HepG2 (cell line): ENCODE data around the gene TBC1D22A. TPM values are rescaled to one million over a fixed set of nuclear protein-coding genes. Genes with fewer than 3 reads are reported as not detected.
A peak's percentile ranks its signal among the peaks of the same experiment; 100 is the strongest.

Experiments
- ATAC-seq: fragments of 200-7000 bp; cut with Tn5 transposase; 3 replicates; pipeline ENCODE4 v1.9.1; 2020; ENCODE audit warnings: mild to moderate bottlenecking, moderate library complexity
- BruUV-seq: library from RNA; stranded (reverse); fragments of 400-500 nt; replicated peaks from 2 replicates; lab custom pipeline; 2021; lab: Mats Ljungman, UMichigan
- CTCF ChIA-PET: fragments of 300-600 bp; formaldehyde crosslinking; extraction: SDS; loops from one replicate; lab custom pipeline; 2021; ENCODE audit warnings: low total read pairs, inconsistent platforms, low intra/inter-chr PET ratio; lab: Yijun Ruan, JAX
- POLR2A ChIA-PET: fragments of 350-600 bp; sonication (Branson Sonifier 250); formaldehyde crosslinking; loops from one replicate; lab custom pipeline; 2020; ENCODE audit warnings: antibody characterized with exemption, inconsistent platforms; lab: Yijun Ruan, JAX
- DNase-seq: peaks from one replicate; pipeline ENCODE4 v3.0.0-alpha.2; 2015; ENCODE audit warnings: low spot score
- FAIRE-seq: peaks from 3 replicates; lab custom pipeline; 2011; peaks lifted over from hg19 to GRCh38; lab: Jason Lieb, UNC
- H2AFZ ChIP-seq: one replicate; pipeline ENCODE4 v1.6.1; 2011; ENCODE audit warnings: low read length, inconsistent platforms
- H3K27ac ChIP-seq: fragments of 300-600 bp; 3 replicates; pipeline ENCODE4 v1.8.0; 2011; ENCODE audit warnings: mixed run types, mild to moderate bottlenecking, mixed read lengths, low read length, inconsistent platforms; ENCODE audit not compliant: insufficient read depth; ENCODE audit errors: extremely low read length
- H3K27me3 ChIP-seq, 2 experiments: fragments of 200-600 bp in 1 of 2; 2 replicates in 1 of 2; 3 replicates in 1 of 2; pipeline versions ENCODE4 v1.6.0 to v1.8.0; 2011; ENCODE audit warnings: low read length in 2 of 2, mild to moderate bottlenecking in 2 of 2, moderate library complexity in 2 of 2, inconsistent platforms in 1 of 2; ENCODE audit not compliant: insufficient read depth in 2 of 2, control insufficient read depth in 1 of 2
- H3K36me3 ChIP-seq, 2 experiments: fragments of 200-600 bp in 1 of 2; replicated peaks in 1 of 2; 2 replicates in 1 of 2; 3 replicates in 1 of 2; pipeline versions ENCODE4 v1.5.1 to v1.8.0; 2011; ENCODE audit warnings: low read length in 2 of 2, inconsistent platforms in 1 of 2; ENCODE audit not compliant: insufficient read depth in 2 of 2, control insufficient read depth in 1 of 2
- H3K4me1 ChIP-seq: 2 replicates; pipeline ENCODE4 v1.5.1; 2012; ENCODE audit warnings: low read length, inconsistent platforms; ENCODE audit not compliant: insufficient read depth
- H3K4me2 ChIP-seq: 2 replicates; pipeline ENCODE4 v1.6.0; 2011; ENCODE audit warnings: low read depth, low read length, inconsistent platforms
- H3K4me3 ChIP-seq, 3 experiments: fragments of 200-600 bp in 1 of 3; sonication (generic), shearing (Covaris generic) in 1 of 3; replicated peaks in 1 of 3; 2 replicates each; pipeline ENCODE4 v1.5.1; 2011 to 2016; ENCODE audit warnings: low read length in 3 of 3, inconsistent platforms in 2 of 3, low read depth in 2 of 3, mild to moderate bottlenecking in 2 of 3, control low read depth in 1 of 3, mixed read lengths in 1 of 3; ENCODE audit not compliant: insufficient read depth in 1 of 3
- H3K79me2 ChIP-seq: one replicate; pipeline ENCODE4 v1.6.1; 2011; ENCODE audit warnings: low read length, inconsistent platforms; ENCODE audit not compliant: insufficient read depth
- H3K9ac ChIP-seq: 2 replicates; pipeline ENCODE4 v1.6.0; 2011; ENCODE audit warnings: mild to moderate bottlenecking, low read depth, low read length, inconsistent platforms; ENCODE audit not compliant: insufficient read depth
- H3K9me3 ChIP-seq: 2 replicates; pipeline ENCODE4 v1.5.1; 2012; ENCODE audit warnings: mild to moderate bottlenecking, low read length
- H4K20me1 ChIP-seq: 2 replicates; pipeline ENCODE4 v1.6.0; 2011; ENCODE audit warnings: inconsistent platforms, mild to moderate bottlenecking, low read length, moderate library complexity; ENCODE audit not compliant: insufficient read depth
- BCL6 ChIP-seq: IDR thresholded peaks from 2 replicates; pipeline ENCODE4 v1.6.1; 2016; ENCODE audit warnings: missing genetic modification reagents, missing compliant biosample characterization
- BORCS8-MEF2B ChIP-seq: sonication (generic); formaldehyde crosslinking; IDR thresholded peaks from 2 replicates; pipeline ENCODE4 v1.8.0; 2022; ENCODE audit warnings: mild to moderate bottlenecking, missing genetic modification reagents
- ELF1 ChIP-seq: sonication (generic); formaldehyde crosslinking; IDR thresholded peaks from 2 replicates; pipeline ENCODE4 v1.4.0; 2020; ENCODE audit warnings: missing genetic modification reagents
- ETV5 ChIP-seq: IDR thresholded peaks from 2 replicates; pipeline ENCODE4 v1.6.1; 2018; ENCODE audit warnings: missing biosample characterization, missing genetic modification reagents, inconsistent platforms, borderline replicate concordance
- FOXA3 ChIP-seq: IDR thresholded peaks from 2 replicates; pipeline ENCODE4 v1.6.1; 2016; ENCODE audit warnings: missing genetic modification reagents, missing compliant biosample characterization
- GABPA ChIP-seq, 2 experiments: IDR thresholded peaks; 2 replicates each; pipeline ENCODE4 v1.6.1; 2011 to 2016; ENCODE audit warnings: low read depth in 2 of 2, low read length in 1 of 2, missing biosample characterization in 1 of 2, missing genetic modification characterization in 1 of 2
- KLF12 ChIP-seq: sonication (generic); formaldehyde crosslinking; IDR thresholded peaks from 2 replicates; pipeline ENCODE4 v1.4.0; 2020; ENCODE audit warnings: missing genetic modification reagents, borderline replicate concordance
- MBNL3 ChIP-seq: fragments of 250-450 bp; sonication (Bioruptor Pico); conservative IDR thresholded peaks from 2 replicates; pipeline ENCODE4 v1.8.0; 2022; ENCODE audit warnings: mild to moderate bottlenecking, inconsistent platforms
- MEIS1 ChIP-seq: sonication (generic); formaldehyde crosslinking; IDR thresholded peaks from 2 replicates; pipeline ENCODE4 v1.9.0; 2021; ENCODE audit warnings: mild to moderate bottlenecking, missing genetic modification reagents, moderate library complexity, borderline replicate concordance
- RAD21 ChIP-seq: fragments of 450-650 bp; formaldehyde crosslinking; IDR thresholded peaks from 2 replicates; pipeline ENCODE4 v1.5.0; 2020; ENCODE audit warnings: mild to moderate bottlenecking
- SMAD3 ChIP-seq: sonication (generic); formaldehyde crosslinking; IDR thresholded peaks from 2 replicates; pipeline ENCODE4 v1.4.0; 2020; ENCODE audit warnings: missing genetic modification reagents
- SSRP1 ChIP-seq: IDR thresholded peaks from 2 replicates; pipeline ENCODE4 v1.6.1; 2016; ENCODE audit warnings: control low read depth
- TBX2 ChIP-seq: sonication (generic); formaldehyde crosslinking; IDR thresholded peaks from 2 replicates; pipeline ENCODE4 v1.5.0; 2020; ENCODE audit warnings: missing genetic modification reagents, mild to moderate bottlenecking, borderline replicate concordance
- ZFP36 ChIP-seq: fragments of 150-350 bp; IDR thresholded peaks from 2 replicates; pipeline ENCODE4 v1.6.1; 2018; ENCODE audit warnings: borderline replicate concordance, low read length, low read depth; ENCODE audit not compliant: partially characterized antibody
- ZFX ChIP-seq: sonication (generic); formaldehyde crosslinking; IDR thresholded peaks from 2 replicates; pipeline ENCODE4 v1.4.0; 2020; ENCODE audit warnings: mild to moderate bottlenecking, low read depth, missing genetic modification reagents, moderate library complexity
- ZNF205 ChIP-seq: IDR thresholded peaks from 2 replicates; pipeline ENCODE4 v1.6.1; 2018; ENCODE audit warnings: missing biosample characterization, missing genetic modification reagents
- ZNF264 ChIP-seq: sonication (generic); formaldehyde crosslinking; IDR thresholded peaks from 2 replicates; pipeline ENCODE4 v1.4.0; 2020; ENCODE audit warnings: missing genetic modification reagents
- ZNF335 ChIP-seq: sonication (generic); formaldehyde crosslinking; IDR thresholded peaks from 2 replicates; pipeline ENCODE4 v1.4.0; 2020; ENCODE audit warnings: missing genetic modification reagents
- ZNF773 ChIP-seq: sonication (generic); formaldehyde crosslinking; IDR thresholded peaks from 2 replicates; pipeline ENCODE4 v1.4.0; 2020; ENCODE audit warnings: missing genetic modification reagents, borderline replicate concordance
- WGBS: methylation state at CpG from one replicate; pipeline ENCODE4 v1.1.6; 2017; ENCODE audit warnings: low lambda C conversion rate; 5-methylcytosine and 5-hydroxymethylcytosine counted together
- in situ Hi-C: cut with HindIII; loops from 2 replicates; pipeline ENCODE4 v1.10.0; 2017; ENCODE audit warnings: low pct_unique_long_range_greater_than_20kb; ENCODE audit not compliant: extremely low pct_ligation_motif_present
- intact Hi-C: fragments of 100-400 bp; cut with micrococcal nuclease; formaldehyde crosslinking; loops from one replicate; pipeline ENCODE4 v1.10.0; 2022; ENCODE audit not compliant: unreplicated experiment
- polyA plus RNA-seq, 8 experiments: library from polyadenylated mRNA; depleted of rRNA in 3 of 8; stranded (reverse) in 7 of 8; unstranded in 1 of 8; fragments of >200 nt; fragmentation: Illumina TruSeq in 4 of 8; extraction: Trizol in 4 of 8; gene quantifications; 2 replicates each; pipeline versions ENCODE4 v1.2.1 to v1.2.3, GENCODE V29; 2011 to 2016; ENCODE audit warnings: low read depth in 4 of 8, missing spikeins in 1 of 8, mixed read lengths in 1 of 8; ENCODE audit not compliant: insufficient read depth in 1 of 8
- total RNA-seq, 5 experiments: library from RNA; depleted of rRNA; stranded (reverse); fragments of >200 nt; fragmentation: Illumina TruSeq; extraction: Trizol; gene quantifications; 2 replicates each; pipeline ENCODE4 v1.2.3, GENCODE V29; 2016; ENCODE audit warnings: low read depth in 1 of 5
- TF ChIP-seq, protein P1 (sequence below), 2 experiments: sonication (generic) in 1 of 2; formaldehyde crosslinking in 1 of 2; IDR thresholded peaks; 2 replicates each; pipeline versions ENCODE4 v1.4.0 to v1.6.1; 2018 to 2020; ENCODE audit warnings: missing genetic modification reagents in 2 of 2, borderline replicate concordance in 1 of 2, low read depth in 1 of 2, mild to moderate bottlenecking in 1 of 2, missing biosample characterization in 1 of 2
- TF ChIP-seq, protein P2 (sequence below): sonication (generic); formaldehyde crosslinking; IDR thresholded peaks from 2 replicates; pipeline ENCODE4 v1.4.0; 2020; ENCODE audit warnings: missing genetic modification reagents

The TBC1D22A gene
- total and polyA plus RNA-seq, 2 of the 13 experiments (the other 11 are each of a cell fraction or from before 2014, with no cell fraction given): 17.3 to 18.0 TPM

DNA sequence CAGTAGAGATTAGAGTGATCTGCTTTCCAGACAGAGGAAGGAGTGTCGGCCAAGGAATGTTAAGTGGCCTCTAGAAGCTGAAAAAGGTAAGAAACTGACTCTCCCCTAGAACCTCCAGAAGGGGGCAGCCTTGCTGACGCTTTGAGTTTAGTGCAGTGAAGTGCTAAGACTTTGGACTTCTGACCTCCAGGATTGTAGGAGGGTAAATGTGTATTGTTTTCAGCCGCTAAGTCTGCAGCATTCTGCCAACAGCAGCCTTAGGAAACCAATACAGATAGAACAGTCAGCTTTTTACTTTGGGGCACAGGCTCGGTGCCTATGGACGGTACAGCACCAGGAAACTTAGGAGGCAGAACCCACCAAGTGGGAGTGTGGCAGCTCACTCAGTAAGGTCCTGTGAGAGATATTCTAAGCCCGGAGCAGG is 3.6 kb upstream of the TBC1D22A start:
- FAIRE-seq (peak; percentile 81), ATAC-seq (peak; percentile 37), DNase-seq (peak; percentile 91)
- peaks cover 53% of the 10 kb centered on the region for H3K4me1 ChIP-seq
- 9% methylated on average over 4 of the region's 6 CpGs for WGBS
- peak overlapping the region; percentile 86 for H3K4me2 ChIP-seq
- H3K9ac ChIP-seq: peak overlapping the region; percentile 63
- POLR2A ChIA-PET: interaction anchor here (0.7 to 3.2 kb wide), 14 partner anchors 8 to 177 kb away, joined by 3 to 35 read pairs (median 4); partner anchors contain the start of gene CERK
- in situ Hi-C loops (no loop called here), intact Hi-C loops (loop anchor here (1.0 to 2.0 kb wide), 3 partner anchors 15 to 40 kb away; no protein-coding TSS in a partner anchor)
- CTCF ChIA-PET: interaction anchor here (1.3 to 1.5 kb wide), 3 partner anchors 20 to 45 kb away, joined by 4 to 5 read pairs (median 5); no protein-coding TSS in a partner anchor
- peak overlapping the region in 2 of 3 experiments; percentile 26 to 59; a peak in 5 of 6 replicates for H3K4me3 ChIP-seq
- H3K36me3 ChIP-seq: peaks cover 0 to 1% of the 10 kb centered on the region in 2 experiments; a peak in 1 of 5 replicates
- H3K27ac ChIP-seq: peak overlapping the region; percentile 88
- peak overlapping the region; percentile 13 for H2AFZ ChIP-seq
- peaks cover 28% of the 10 kb centered on the region for H3K79me2 ChIP-seq
- H4K20me1 ChIP-seq: no peaks in the 10 kb centered on the region
- no peaks in the 10 kb centered on the region; a peak in 1 of 5 replicates for H3K27me3 ChIP-seq
- peaks cover 8% of the 10 kb centered on the region for H3K9me3 ChIP-seq
- no TSS peak for BruUV-seq
- TF ChIP-seq FOXA3 (peak; percentile 23; the same call in 1 of the 2 replicates), KLF12 (CRISPR knock-in tag) (0 out of 2 replicates have a peak, but pooled peaks have one; percentile 27), GABPA (IDR thresholded peaks at IDR 0.05; ENCODE audit: low read depth, low read length) (no peak), GABPA (CRISPR knock-in tag; IDR thresholded peaks at IDR 0.05; ENCODE audit: low read depth) (peak; percentile 67), MBNL3 (CRISPR knock-in tag) (no peak), ZNF335 (peak; percentile 27; the same call in 1 of the 2 replicates), ELF1 (CRISPR knock-in tag) (no peak), RAD21 (peak; percentile 85), ETV5 (CRISPR knock-in tag) (peak; percentile 16; the same call in 1 of the 2 replicates), BORCS8-MEF2B (CRISPR knock-in tag) (no peak), SMAD3 (CRISPR knock-in tag) (peak; percentile 44; the same call in 1 of the 2 replicates), ZNF264 (CRISPR knock-in tag) (peak; percentile 83), SSRP1 (CRISPR knock-in tag) (no peak), ZFX (peak; percentile 39; the same call in 1 of the 2 replicates), MEIS1 (CRISPR knock-in tag) (no peak), BCL6 (peak; percentile 43; the same call in 1 of the 2 replicates), ZNF773 (CRISPR knock-in tag) (no peak), TBX2 (CRISPR knock-in tag) (0 out of 2 replicates have a peak, but pooled peaks have one; percentile 33), ZNF205 (CRISPR knock-in tag) (peak; percentile 35; the same call in 1 of the 2 replicates), ZFP36 (no peak)
- TF ChIP-seq, protein P1, sequence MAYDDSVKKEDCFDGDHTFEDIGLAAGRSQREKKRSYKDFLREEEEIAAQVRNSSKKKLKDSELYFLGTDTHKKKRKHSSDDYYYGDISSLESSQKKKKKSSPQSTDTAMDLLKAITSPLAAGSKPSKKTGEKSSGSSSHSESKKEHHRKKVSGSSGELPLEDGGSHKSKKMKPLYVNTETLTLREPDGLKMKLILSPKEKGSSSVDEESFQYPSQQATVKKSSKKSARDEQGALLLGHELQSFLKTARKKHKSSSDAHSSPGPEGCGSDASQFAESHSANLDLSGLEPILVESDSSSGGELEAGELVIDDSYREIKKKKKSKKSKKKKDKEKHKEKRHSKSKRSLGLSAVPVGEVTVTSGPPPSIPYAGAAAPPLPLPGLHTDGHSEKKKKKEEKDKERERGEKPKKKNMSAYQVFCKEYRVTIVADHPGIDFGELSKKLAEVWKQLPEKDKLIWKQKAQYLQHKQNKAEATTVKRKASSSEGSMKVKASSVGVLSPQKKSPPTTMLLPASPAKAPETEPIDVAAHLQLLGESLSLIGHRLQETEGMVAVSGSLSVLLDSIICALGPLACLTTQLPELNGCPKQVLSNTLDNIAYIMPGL (CRISPR knock-in tag; IDR thresholded peaks at IDR 0.05; ENCODE audit: borderline replicate concordance in 1 of 2, low read depth in 1 of 2): peak; percentile 67 to 77; a peak in 3 of 4 replicates
- TF ChIP-seq, protein P2, sequence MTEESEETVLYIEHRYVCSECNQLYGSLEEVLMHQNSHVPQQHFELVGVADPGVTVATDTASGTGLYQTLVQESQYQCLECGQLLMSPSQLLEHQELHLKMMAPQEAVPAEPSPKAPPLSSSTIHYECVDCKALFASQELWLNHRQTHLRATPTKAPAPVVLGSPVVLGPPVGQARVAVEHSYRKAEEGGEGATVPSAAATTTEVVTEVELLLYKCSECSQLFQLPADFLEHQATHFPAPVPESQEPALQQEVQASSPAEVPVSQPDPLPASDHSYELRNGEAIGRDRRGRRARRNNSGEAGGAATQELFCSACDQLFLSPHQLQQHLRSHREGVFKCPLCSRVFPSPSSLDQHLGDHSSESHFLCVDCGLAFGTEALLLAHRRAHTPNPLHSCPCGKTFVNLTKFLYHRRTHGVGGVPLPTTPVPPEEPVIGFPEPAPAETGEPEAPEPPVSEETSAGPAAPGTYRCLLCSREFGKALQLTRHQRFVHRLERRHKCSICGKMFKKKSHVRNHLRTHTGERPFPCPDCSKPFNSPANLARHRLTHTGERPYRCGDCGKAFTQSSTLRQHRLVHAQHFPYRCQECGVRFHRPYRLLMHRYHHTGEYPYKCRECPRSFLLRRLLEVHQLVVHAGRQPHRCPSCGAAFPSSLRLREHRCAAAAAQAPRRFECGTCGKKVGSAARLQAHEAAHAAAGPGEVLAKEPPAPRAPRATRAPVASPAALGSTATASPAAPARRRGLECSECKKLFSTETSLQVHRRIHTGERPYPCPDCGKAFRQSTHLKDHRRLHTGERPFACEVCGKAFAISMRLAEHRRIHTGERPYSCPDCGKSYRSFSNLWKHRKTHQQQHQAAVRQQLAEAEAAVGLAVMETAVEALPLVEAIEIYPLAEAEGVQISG (CRISPR knock-in tag): peak; percentile 43; the same call in 1 of the 2 replicates
